GM18517 (cell line): ENCODE data around the gene MYEOV.

Experiments
- ATAC-seq: cut with Tn5 transposase; IDR thresholded peaks from one replicate; pipeline ENCODE4 v1.9.1; 2021; ENCODE audit warnings: mild to moderate bottlenecking, moderate library complexity; ENCODE audit not compliant: unreplicated experiment

MYEOV gene

GRCh38 chr11:69286374-69287371, 7.3 kb upstream of the MYEOV start:
- no peak for ATAC-seq

- no peak for ATAC-seq
These were observed 5.7 kb upstream of the MYEOV start for GRCh38 chr11:69287968-69288882.

GRCh38 chr11:69288883-69289242, 5.1 kb upstream of the MYEOV start:
- ATAC-seq: no peak

- ATAC-seq: no peak
These were observed 3.1 kb upstream of the MYEOV start for GRCh38 chr11:69290806-69291205.

- no peak for ATAC-seq
These were observed 2.4 kb upstream of the MYEOV start for GRCh38 chr11:69291459-69292110.

- no peak for ATAC-seq
These were observed 1.7 kb upstream of the MYEOV start for GRCh38 chr11:69292221-69292648.

- no peak for ATAC-seq
These were observed 868 bp upstream of the MYEOV start for GRCh38 chr11:69293087-69293486.

GRCh38 chr11:69294571-69295078, 670 bp downstream of the MYEOV start:
- no peak for ATAC-seq

GRCh38 chr11:69295079-69295994, 1.4 kb downstream of the MYEOV start:
- no peak for ATAC-seq

- no peak for ATAC-seq
These were observed 2.3 kb downstream of the MYEOV start for GRCh38 chr11:69295995-69296889.

- ATAC-seq: peak; percentile 61
These were observed 3.2 kb downstream of the MYEOV start for GRCh38 chr11:69296890-69297786.

- peak; percentile 15 for ATAC-seq
These were observed 3.9 kb downstream of the MYEOV start for GRCh38 chr11:69297787-69298266.

GRCh38 chr11:69298267-69299022, 4.5 kb downstream of the MYEOV start:
- ATAC-seq: peak; percentile 56

- ATAC-seq: no peak
These were observed 5.1 kb downstream of the MYEOV start for GRCh38 chr11:69299023-69299461.

GRCh38 chr11:69299572-69299971, 5.6 kb downstream of the MYEOV start:
- ATAC-seq: no peak

GRCh38 chr11:69300120-69301060, 6.4 kb downstream of the MYEOV start:
- no peak for ATAC-seq
